AG09309 (cell line): ENCODE measurements around the gene CHST13.
"Not testable (repeated sequence)": the region's sequence is repeated elsewhere in the genome, so short reads cannot be mapped to it uniquely, and the experiment has no call there.

Source experiments
- DNase-seq: peaks from one replicate; pipeline ENCODE4 v3.0.0-alpha.2; 2010; ENCODE audit warnings: low read depth
- H3K4me3 ChIP-seq: 2 replicates; pipeline ENCODE4 v1.5.1; 2011; ENCODE audit warnings: mild to moderate bottlenecking, low read depth, low read length, moderate library complexity; ENCODE audit not compliant: control insufficient read depth
- CTCF ChIP-seq: IDR thresholded peaks from 2 replicates; pipeline ENCODE4 v1.5.1; 2011; ENCODE audit warnings: mild to moderate bottlenecking, low read depth, low read length, inconsistent platforms; ENCODE audit not compliant: insufficient read depth, control insufficient read depth; ENCODE audit errors: missing control alignments

The CHST13 gene

GRCh38 chr3:126580746-126581145, 56.8 kb downstream of the CHST13 start:
- no peak for DNase-seq
- TF ChIP-seq CTCF, result no peak
- no peak overlapping the region for H3K4me3 ChIP-seq

DNA sequence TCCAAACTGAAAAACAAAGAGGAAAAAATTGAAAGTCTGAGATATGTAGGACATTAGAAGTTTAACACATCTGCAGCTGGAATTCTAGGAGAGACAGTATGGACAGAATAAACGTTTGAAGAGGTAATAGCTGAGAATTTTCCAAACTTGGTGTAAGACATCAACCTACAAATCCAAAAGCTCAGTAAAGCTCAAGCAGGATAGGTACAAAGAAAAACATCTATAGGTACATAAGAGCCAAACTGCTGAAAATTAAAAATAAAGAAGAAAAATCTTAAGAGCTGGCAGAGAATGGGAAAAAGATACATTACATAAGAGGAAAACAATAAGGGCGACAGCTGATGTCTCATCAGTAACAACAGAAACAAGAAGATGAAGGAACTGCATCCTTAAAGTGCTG, 57.6 kb downstream of the CHST13 start:
- DNase-seq, result no peak
- no peak for TF ChIP-seq CTCF

GRCh38 chr3:126582311-126582710, 58.4 kb downstream of the CHST13 start:
- TF ChIP-seq CTCF, result no peak
- DNase-seq, result no peak

More for the DNA sequence above, 57.6 kb downstream of the CHST13 start:
- no peak overlapping the region for H3K4me3 ChIP-seq

DNA sequence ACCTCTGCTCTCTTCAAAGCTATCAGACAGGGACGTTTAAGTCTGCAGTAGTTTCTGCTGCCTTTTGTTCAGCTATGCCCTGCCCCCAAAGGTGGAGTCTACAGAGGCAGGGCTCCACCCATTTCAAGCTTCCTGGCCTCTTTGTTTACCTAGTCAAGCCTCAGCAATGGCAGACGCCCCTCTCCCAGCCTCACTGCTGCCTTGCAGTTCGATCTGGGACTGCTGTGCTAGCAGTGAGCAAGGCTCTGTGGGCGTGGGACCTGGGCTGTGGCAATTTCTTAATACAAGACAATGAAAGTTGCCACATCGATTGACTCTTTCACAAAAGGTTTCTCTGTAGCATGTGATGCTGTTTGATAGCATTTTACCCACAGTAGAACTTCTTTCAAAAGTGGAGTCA, 67.6 kb downstream of the CHST13 start:
- H3K4me3 ChIP-seq, DNase-seq: not testable (repeated sequence)

More at GRCh38 chr3:126582311-126582710, 58.4 kb downstream of the CHST13 start:
- H3K4me3 ChIP-seq, result no peak overlapping the region
